ENCODE results near the gene IGF1R. TPM values are rescaled to one million over a fixed set of nuclear protein-coding genes. Genes with fewer than 3 reads are reported as not detected.

The IGF1R gene
- total and polyA plus RNA-seq, 2 of the 13 experiments (the other 11 are each of a cell fraction or from before 2014, with no cell fraction given), result 15.9 to 18.4 TPM

DNA sequence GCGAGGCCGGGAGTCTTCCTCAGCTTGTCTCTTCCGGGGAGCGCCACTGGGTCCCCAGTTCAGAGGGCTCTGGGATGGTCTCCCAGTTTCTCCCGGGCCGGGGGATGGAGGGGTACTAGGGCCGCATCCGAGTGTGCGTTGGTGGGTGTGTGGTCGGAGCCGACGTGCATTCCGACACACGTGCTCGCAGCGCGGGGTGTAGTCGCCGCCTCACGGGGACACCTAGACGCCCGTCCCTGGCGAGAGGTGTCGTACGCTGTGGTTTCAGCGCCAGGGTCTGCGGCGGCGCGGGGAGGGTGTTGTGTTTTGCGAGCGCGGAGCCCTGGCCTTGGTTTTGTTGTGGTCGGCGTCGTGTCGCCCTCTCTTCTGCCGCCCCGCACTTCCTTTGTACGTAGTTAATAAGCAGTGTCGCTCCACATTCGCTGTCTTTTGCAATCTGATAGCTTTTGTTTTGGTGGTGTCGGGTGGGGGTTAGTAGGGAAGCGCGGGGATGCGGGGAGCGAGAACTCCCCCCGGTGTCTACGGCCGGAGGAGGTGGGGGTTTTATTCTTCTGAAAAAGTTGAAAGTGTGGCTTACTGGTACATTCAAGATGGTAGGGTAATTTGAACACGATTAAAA, 2.2 kb downstream of the IGF1R start (continued):
- TF ChIP-seq, protein P1, sequence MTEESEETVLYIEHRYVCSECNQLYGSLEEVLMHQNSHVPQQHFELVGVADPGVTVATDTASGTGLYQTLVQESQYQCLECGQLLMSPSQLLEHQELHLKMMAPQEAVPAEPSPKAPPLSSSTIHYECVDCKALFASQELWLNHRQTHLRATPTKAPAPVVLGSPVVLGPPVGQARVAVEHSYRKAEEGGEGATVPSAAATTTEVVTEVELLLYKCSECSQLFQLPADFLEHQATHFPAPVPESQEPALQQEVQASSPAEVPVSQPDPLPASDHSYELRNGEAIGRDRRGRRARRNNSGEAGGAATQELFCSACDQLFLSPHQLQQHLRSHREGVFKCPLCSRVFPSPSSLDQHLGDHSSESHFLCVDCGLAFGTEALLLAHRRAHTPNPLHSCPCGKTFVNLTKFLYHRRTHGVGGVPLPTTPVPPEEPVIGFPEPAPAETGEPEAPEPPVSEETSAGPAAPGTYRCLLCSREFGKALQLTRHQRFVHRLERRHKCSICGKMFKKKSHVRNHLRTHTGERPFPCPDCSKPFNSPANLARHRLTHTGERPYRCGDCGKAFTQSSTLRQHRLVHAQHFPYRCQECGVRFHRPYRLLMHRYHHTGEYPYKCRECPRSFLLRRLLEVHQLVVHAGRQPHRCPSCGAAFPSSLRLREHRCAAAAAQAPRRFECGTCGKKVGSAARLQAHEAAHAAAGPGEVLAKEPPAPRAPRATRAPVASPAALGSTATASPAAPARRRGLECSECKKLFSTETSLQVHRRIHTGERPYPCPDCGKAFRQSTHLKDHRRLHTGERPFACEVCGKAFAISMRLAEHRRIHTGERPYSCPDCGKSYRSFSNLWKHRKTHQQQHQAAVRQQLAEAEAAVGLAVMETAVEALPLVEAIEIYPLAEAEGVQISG (CRISPR knock-in tag; IDR thresholded peaks at IDR 0.05), result no peak
- TF ChIP-seq RBFOX2 (IDR thresholded peaks at IDR 0.05; ENCODE audit: low read depth, low read length) (peak; percentile 66), NFYC (CRISPR knock-in tag; IDR thresholded peaks at IDR 0.05) (no peak), IKZF4 (CRISPR knock-in tag; IDR thresholded peaks at IDR 0.05; ENCODE audit: borderline replicate concordance, low read depth, not compliant biosample characterization) (peak; percentile 67), DMAP1 (CRISPR knock-in tag; IDR thresholded peaks at IDR 0.05) (no peak), GABPB1 (CRISPR knock-in tag; IDR thresholded peaks at IDR 0.05) (peak; percentile 60), DNMT3B (CRISPR knock-in tag; conservative IDR thresholded peaks at IDR 0.05) (no peak), ZNF20 (CRISPR knock-in tag; IDR thresholded peaks at IDR 0.05) (0 out of 2 replicates have a peak, but pooled peaks have one; percentile 31), SRY (CRISPR knock-in tag; IDR thresholded peaks at IDR 0.05) (no peak; the same call in none of the 2 replicates), ZNF567 (CRISPR knock-in tag; IDR thresholded peaks at IDR 0.05; ENCODE audit: borderline replicate concordance) (no peak), SRF (IDR thresholded peaks at IDR 0.05; ENCODE audit: low read depth, low read length) (no peak), HDAC2 (CRISPR knock-in tag; IDR thresholded peaks at IDR 0.05) (no peak; the same call in 1 of the 2 replicates)
- TF ChIP-seq, protein P2, sequence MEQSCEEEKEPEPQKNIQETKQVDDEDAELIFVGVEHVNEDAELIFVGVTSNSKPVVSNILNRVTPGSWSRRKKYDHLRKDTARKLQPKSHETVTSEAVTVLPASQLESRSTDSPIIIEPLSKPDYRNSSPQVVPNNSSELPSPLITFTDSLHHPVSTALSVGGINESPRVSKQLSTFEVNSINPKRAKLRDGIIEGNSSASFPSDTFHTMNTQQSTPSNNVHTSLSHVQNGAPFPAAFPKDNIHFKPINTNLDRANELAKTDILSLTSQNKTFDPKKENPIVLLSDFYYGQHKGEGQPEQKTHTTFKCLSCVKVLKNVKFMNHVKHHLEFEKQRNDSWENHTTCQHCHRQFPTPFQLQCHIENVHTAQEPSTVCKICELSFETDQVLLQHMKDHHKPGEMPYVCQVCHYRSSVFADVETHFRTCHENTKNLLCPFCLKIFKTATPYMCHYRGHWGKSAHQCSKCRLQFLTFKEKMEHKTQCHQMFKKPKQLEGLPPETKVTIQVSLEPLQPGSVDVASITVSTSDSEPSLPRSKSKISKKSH (CRISPR knock-in tag; IDR thresholded peaks at IDR 0.05; ENCODE audit: borderline replicate concordance), result 0 out of 2 replicates have a peak, but pooled peaks have one; percentile 54
- TF ChIP-seq, protein P3, sequence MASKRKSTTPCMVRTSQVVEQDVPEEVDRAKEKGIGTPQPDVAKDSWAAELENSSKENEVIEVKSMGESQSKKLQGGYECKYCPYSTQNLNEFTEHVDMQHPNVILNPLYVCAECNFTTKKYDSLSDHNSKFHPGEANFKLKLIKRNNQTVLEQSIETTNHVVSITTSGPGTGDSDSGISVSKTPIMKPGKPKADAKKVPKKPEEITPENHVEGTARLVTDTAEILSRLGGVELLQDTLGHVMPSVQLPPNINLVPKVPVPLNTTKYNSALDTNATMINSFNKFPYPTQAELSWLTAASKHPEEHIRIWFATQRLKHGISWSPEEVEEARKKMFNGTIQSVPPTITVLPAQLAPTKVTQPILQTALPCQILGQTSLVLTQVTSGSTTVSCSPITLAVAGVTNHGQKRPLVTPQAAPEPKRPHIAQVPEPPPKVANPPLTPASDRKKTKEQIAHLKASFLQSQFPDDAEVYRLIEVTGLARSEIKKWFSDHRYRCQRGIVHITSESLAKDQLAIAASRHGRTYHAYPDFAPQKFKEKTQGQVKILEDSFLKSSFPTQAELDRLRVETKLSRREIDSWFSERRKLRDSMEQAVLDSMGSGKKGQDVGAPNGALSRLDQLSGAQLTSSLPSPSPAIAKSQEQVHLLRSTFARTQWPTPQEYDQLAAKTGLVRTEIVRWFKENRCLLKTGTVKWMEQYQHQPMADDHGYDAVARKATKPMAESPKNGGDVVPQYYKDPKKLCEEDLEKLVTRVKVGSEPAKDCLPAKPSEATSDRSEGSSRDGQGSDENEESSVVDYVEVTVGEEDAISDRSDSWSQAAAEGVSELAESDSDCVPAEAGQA (IDR thresholded peaks at IDR 0.05; ENCODE audit: low read depth), result no peak
- TF ChIP-seq, protein P3 (CRISPR knock-in tag; IDR thresholded peaks at IDR 0.05; ENCODE audit: borderline replicate concordance), result no peak
- TF ChIP-seq, protein P4, sequence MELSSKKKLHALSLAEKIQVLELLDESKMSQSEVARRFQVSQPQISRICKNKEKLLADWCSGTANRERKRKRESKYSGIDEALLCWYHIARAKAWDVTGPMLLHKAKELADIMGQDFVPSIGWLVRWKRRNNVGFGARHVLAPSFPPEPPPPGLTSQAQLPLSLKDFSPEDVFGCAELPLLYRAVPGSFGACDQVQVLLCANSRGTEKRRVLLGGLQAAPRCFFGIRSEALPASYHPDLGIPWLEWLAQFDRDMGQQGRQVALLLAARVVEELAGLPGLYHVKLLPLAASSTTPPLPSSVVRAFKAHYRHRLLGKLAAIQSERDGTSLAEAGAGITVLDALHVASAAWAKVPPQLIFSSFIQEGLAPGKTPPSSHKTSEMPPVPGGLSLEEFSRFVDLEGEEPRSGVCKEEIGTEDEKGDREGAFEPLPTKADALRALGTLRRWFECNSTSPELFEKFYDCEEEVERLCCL (CRISPR knock-in tag; IDR thresholded peaks at IDR 0.05; ENCODE audit: borderline replicate concordance), result no peak
- TF ChIP-seq, protein P5, sequence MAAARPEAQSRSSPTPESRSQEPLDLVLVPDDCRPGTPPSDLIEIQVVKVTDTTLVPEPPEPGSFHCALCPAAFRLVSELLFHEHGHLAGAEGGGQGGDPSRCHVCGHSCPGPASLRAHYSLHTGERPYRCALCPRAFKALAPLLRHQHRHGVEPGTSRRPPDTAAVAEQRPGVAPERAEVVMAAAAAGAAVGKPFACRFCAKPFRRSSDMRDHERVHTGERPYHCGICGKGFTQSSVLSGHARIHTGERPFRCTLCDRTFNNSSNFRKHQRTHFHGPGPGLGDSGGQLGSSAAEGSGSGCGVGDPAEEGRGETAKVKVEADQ (CRISPR knock-in tag; IDR thresholded peaks at IDR 0.05; ENCODE audit: borderline replicate concordance), result peak; percentile 66; the same call in 1 of the 2 replicates
